ENCODE data around the gene DHX34.
A peak's percentile ranks its signal among the peaks of the same experiment; 100 is the strongest.
"Not testable (repeated sequence)": the region's sequence is repeated elsewhere in the genome, so short reads cannot be mapped to it uniquely, and the experiment has no call there.

Gene DHX34

GRCh38 chr19:47390533-47391488 is 41.7 kb downstream of the DHX34 start:
- no peak for DNase-seq

- DNase-seq = peak; percentile 20
Measured at GRCh38 chr19:47391510-47392223, 42.6 kb downstream of the DHX34 start.

GRCh38 chr19:47398707-47399597 is 49.8 kb downstream of the DHX34 start:
- DNase-seq = no peak

- DNase-seq = no peak
Measured at GRCh38 chr19:47402504-47402903, 53.4 kb downstream of the DHX34 start.

GRCh38 chr19:47404334-47405196 is 55.5 kb downstream of the DHX34 start:
- DNase-seq = no peak

GRCh38 chr19:47405197-47405550 is 56.1 kb downstream of the DHX34 start:
- no peak for DNase-seq

- DNase-seq = no peak
Measured at GRCh38 chr19:47405854-47406417, 56.8 kb downstream of the DHX34 start.

GRCh38 chr19:47406711-47407416 is 57.7 kb downstream of the DHX34 start:
- DNase-seq = no peak

GRCh38 chr19:47407417-47407774 is 58.3 kb downstream of the DHX34 start:
- no peak for DNase-seq

GRCh38 chr19:47408156-47408938 is 59.2 kb downstream of the DHX34 start:
- DNase-seq = no peak

GRCh38 chr19:47411101-47411500 is 62.0 kb downstream of the DHX34 start:
- DNase-seq = no peak

GRCh38 chr19:47411696-47412095 is 62.6 kb downstream of the DHX34 start:
- not testable (repeated sequence) for DNase-seq

GRCh38 chr19:47413941-47414340 is 64.8 kb downstream of the DHX34 start:
- DNase-seq = no peak

GRCh38 chr19:47414469-47414868 is 65.4 kb downstream of the DHX34 start:
- no peak for DNase-seq

- no peak for DNase-seq
Measured at GRCh38 chr19:47415953-47416642, 67.0 kb downstream of the DHX34 start.

- DNase-seq = no peak
Measured at GRCh38 chr19:47416643-47416985, 67.5 kb downstream of the DHX34 start.

GRCh38 chr19:47417107-47417745 is 68.1 kb downstream of the DHX34 start:
- DNase-seq = no peak

GRCh38 chr19:47417746-47418691 is 68.9 kb downstream of the DHX34 start:
- DNase-seq = no peak
